Endodermal cell (in vitro differentiated cells): Measurements from ENCODE around the gene ZNF180. TPM values are rescaled to one million over a fixed set of nuclear protein-coding genes. Genes with fewer than 3 reads are reported as not detected.
"Not testable (repeated sequence)": the region's sequence is repeated elsewhere in the genome, so short reads cannot be mapped to it uniquely, and the experiment has no call there.

Experiments used
- DNase-seq: peaks from one replicate; pipeline ENCODE4 v3.0.0-alpha.2; 2017
- H3K27ac ChIP-seq: 2 replicates; pipeline ENCODE4 v1.5.1; 2013; ENCODE audit warnings: mild to moderate bottlenecking, low read depth, low read length, moderate library complexity
- H3K27me3 ChIP-seq: 2 replicates; pipeline ENCODE4 v1.6.1; 2013; ENCODE audit warnings: mild to moderate bottlenecking, low read length, moderate library complexity; ENCODE audit not compliant: insufficient read depth, control insufficient read depth, poor library complexity, severe bottlenecking
- H3K36me3 ChIP-seq: 2 replicates; pipeline ENCODE4 v1.7.0; 2013; ENCODE audit warnings: mild to moderate bottlenecking, low read length, moderate library complexity; ENCODE audit not compliant: control insufficient read depth, insufficient read depth
- H3K4me1 ChIP-seq: one replicate; pipeline ENCODE4 v1.7.0; 2013; ENCODE audit warnings: low read length; ENCODE audit not compliant: control insufficient read depth, insufficient read depth
- H3K4me3 ChIP-seq: 2 replicates; pipeline ENCODE4 v1.5.1; 2013; ENCODE audit warnings: mild to moderate bottlenecking, low read length, moderate library complexity
- H3K9ac ChIP-seq: 2 replicates; pipeline ENCODE4 v1.6.1; 2013; ENCODE audit warnings: mild to moderate bottlenecking, low read length, moderate library complexity; ENCODE audit not compliant: poor library complexity, severe bottlenecking; ENCODE audit errors: extremely low read depth
- H3K9me3 ChIP-seq: 2 replicates; pipeline ENCODE4 v1.6.1; 2013; ENCODE audit warnings: mild to moderate bottlenecking, low read length, moderate library complexity; ENCODE audit not compliant: control insufficient read depth
- H3K27ac Mint-ChIP-seq: 2 replicates; pipeline ENCODE4 v1.8.0; 2020; ENCODE audit warnings: mixed read lengths
- H3K27me3 Mint-ChIP-seq: 2 replicates; pipeline ENCODE4 v1.8.0; 2021; ENCODE audit warnings: mild to moderate bottlenecking, mixed read lengths; ENCODE audit not compliant: insufficient read depth
- H3K36me3 Mint-ChIP-seq: 2 replicates; pipeline ENCODE4 v1.8.0; 2020; ENCODE audit warnings: low read depth, mixed read lengths
- H3K4me1 Mint-ChIP-seq: 2 replicates; pipeline ENCODE4 v1.8.0; 2020; ENCODE audit warnings: mixed read lengths
- H3K4me3 Mint-ChIP-seq: 2 replicates; pipeline ENCODE4 v1.8.0; 2020; ENCODE audit warnings: mild to moderate bottlenecking, moderate library complexity, mixed read lengths
- H3K9me3 Mint-ChIP-seq: 2 replicates; pipeline ENCODE4 v1.8.0; 2020; ENCODE audit warnings: mild to moderate bottlenecking, mixed read lengths
- CTCF ChIP-seq: fragments of 200-600 bp; sonication (generic); conservative IDR thresholded peaks from 2 replicates; pipeline ENCODE4 v1.5.0; 2021; ENCODE audit warnings: antibody characterized with exemption, mild to moderate bottlenecking
- WGBS, 2 experiments: methylation state at CpG; one replicate each; pipeline versions ENCODE4 v1.1.5 to v1.1.7; 2013; ENCODE audit warnings: missing lambda C conversion rate in 2 of 2, mixed read lengths in 1 of 2; ENCODE audit not compliant: insufficient coverage in 1 of 2, insufficient read length in 1 of 2; 5-methylcytosine and 5-hydroxymethylcytosine counted together
- total RNA-seq, 2 donors: library from RNA; stranded (reverse); fragmentation: NEBNext Ultra II Directional in 1 of 2; extraction: Animal tissue kit (Norgen Biotek cat#: 25700) in 1 of 2; gene quantifications; 2 replicates in 1 of 2; 3 replicates in 1 of 2; pipeline ENCODE4 v1.2.1, GENCODE V29; 2021

ZNF180 gene
- total RNA-seq, 2 donors from 2014 or later: 10.0 to 12.9 TPM

GRCh38 chr19:44496711-44497110 lies 3.6 kb downstream of the ZNF180 start:
- DNase-seq: no peak
- no peak for TF ChIP-seq CTCF
- Mint-ChIP-seq H3K27ac (no peak overlapping the region), H3K36me3 (peaks cover 78% of the 10 kb centered on the region), H3K27me3 (no peaks in the 10 kb centered on the region), H3K4me1 (peaks cover 13% of the 10 kb centered on the region), H3K4me3 (no peak overlapping the region), H3K9me3 (peaks cover 64% of the 10 kb centered on the region)
- Histone ChIP-seq H3K9me3 (peaks cover 77% of the 10 kb centered on the region), H3K9ac (no peak overlapping the region), H3K36me3 (peaks cover 58% of the 10 kb centered on the region), H3K4me3 (no peak overlapping the region), H3K27me3 (peaks cover 5% of the 10 kb centered on the region), H3K4me1 (no peaks in the 10 kb centered on the region), H3K27ac (no peak overlapping the region)
- WGBS, 2 experiments: 94 to 100% methylated on average over 1 of the region's 1 CpG

GRCh38 chr19:44476559-44477408 lies 23.5 kb downstream of the ZNF180 start:
- Histone ChIP-seq H3K4me1 (no peaks in the 10 kb centered on the region), H3K4me3 (peak overlapping the region; percentile 72), H3K27me3 (no peaks in the 10 kb centered on the region), H3K9ac (no peak overlapping the region), H3K36me3 (peaks cover 73% of the 10 kb centered on the region), H3K27ac (no peak overlapping the region), H3K9me3 (peaks cover 98% of the 10 kb centered on the region)
- Mint-ChIP-seq H3K4me1 (no peaks in the 10 kb centered on the region), H3K27ac (no peak overlapping the region), H3K9me3 (peaks cover 100% of the 10 kb centered on the region), H3K36me3 (peaks cover 83% of the 10 kb centered on the region), H3K27me3 (no peaks in the 10 kb centered on the region), H3K4me3 (no peak overlapping the region)
- 91 to 95% methylated on average over 4 to 7 of the region's 7 CpGs for WGBS, 2 experiments
- no peak for TF ChIP-seq CTCF
- DNase-seq: no peak

GRCh38 chr19:44468730-44469129 lies 31.6 kb downstream of the ZNF180 start:
- peaks cover 97% of the 10 kb centered on the region for H3K9me3 Mint-ChIP-seq
- H3K4me3 Mint-ChIP-seq, H3K27me3 Mint-ChIP-seq, H3K27ac ChIP-seq, H3K27ac Mint-ChIP-seq, H3K27me3 ChIP-seq, H3K4me1 ChIP-seq, DNase-seq, H3K36me3 Mint-ChIP-seq, H3K4me1 Mint-ChIP-seq, H3K36me3 ChIP-seq, H3K9ac ChIP-seq, H3K4me3 ChIP-seq: not testable (repeated sequence)
- peaks cover 64% of the 10 kb centered on the region for H3K9me3 ChIP-seq
- 61 to 85% methylated on average over 3 to 5 of the region's 5 CpGs for WGBS, 2 experiments

GRCh38 chr19:44462600-44463286 lies 37.6 kb downstream of the ZNF180 start:
- H3K27me3 ChIP-seq, H3K36me3 Mint-ChIP-seq, H3K4me1 Mint-ChIP-seq, H3K4me1 ChIP-seq, H3K27ac Mint-ChIP-seq, H3K36me3 ChIP-seq, H3K4me3 ChIP-seq, DNase-seq, H3K9ac ChIP-seq, H3K4me3 Mint-ChIP-seq, H3K27ac ChIP-seq, H3K27me3 Mint-ChIP-seq: not testable (repeated sequence)
- peaks cover 64% of the 10 kb centered on the region for H3K9me3 Mint-ChIP-seq
- 39 to 61% methylated on average over 3 of the region's 3 CpGs for WGBS, 2 experiments
- peaks cover 26% of the 10 kb centered on the region for H3K9me3 ChIP-seq

- Mint-ChIP-seq H3K27me3 (peaks cover 21% of the 10 kb centered on the region), H3K9me3 (peaks cover 57% of the 10 kb centered on the region)
- H3K27ac ChIP-seq, H3K36me3 Mint-ChIP-seq, H3K9ac ChIP-seq, H3K27ac Mint-ChIP-seq, H3K4me3 Mint-ChIP-seq, H3K4me1 ChIP-seq, H3K4me1 Mint-ChIP-seq, H3K27me3 ChIP-seq, DNase-seq, H3K9me3 ChIP-seq, H3K4me3 ChIP-seq, H3K36me3 ChIP-seq: not testable (repeated sequence)
- WGBS, 2 experiments: no CpG with 5 or more reads among the region's 13 CpGs
These were observed 44.3 kb downstream of the ZNF180 start for GRCh38 chr19:44456016-44456415.
